ENCODE results near the gene EPB41L5.

DNA sequence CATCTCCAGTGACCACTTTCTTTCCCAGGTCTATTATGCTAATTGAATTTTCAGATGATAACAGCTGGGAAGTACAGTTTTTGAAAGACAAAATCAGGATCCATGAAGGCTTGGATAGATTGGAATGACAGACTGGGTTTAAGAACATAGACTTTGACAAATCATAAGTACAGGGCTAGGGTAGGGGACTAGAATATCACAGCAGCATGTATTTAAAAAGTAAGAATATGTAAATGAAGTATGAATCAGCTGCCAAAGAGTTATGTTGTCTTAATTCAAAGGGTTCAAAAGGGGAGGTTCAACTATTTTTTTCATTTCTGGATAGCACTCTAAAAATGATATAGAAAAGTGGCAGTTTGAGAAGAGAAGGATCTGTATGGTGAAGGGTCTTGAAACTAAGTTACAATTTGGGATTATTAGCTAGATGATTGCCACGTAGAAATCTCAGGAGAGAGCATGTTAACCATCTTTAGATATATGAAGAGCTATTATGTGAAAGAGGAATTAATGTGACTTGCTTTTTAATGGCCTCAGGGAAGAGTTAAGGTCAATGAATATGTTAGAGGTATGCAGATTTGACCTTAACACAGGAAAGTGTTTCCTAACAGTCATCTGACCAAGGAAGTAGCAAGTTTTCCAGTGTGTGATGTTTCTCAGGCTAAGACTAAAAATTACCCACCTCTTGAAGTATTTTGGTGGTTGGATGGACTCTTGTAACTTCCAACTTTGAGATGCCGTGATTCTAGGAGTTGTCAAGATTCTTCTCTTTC is 128.6 kb downstream of the EPB41L5 start:
- no peak for TF ChIP-seq SP1 (IDR thresholded peaks at IDR 0.05)
- no peak for TF ChIP-seq CTBP1 (IDR thresholded peaks at IDR 0.05; ENCODE audit: borderline replicate concordance)
- TF ChIP-seq, protein P1, sequence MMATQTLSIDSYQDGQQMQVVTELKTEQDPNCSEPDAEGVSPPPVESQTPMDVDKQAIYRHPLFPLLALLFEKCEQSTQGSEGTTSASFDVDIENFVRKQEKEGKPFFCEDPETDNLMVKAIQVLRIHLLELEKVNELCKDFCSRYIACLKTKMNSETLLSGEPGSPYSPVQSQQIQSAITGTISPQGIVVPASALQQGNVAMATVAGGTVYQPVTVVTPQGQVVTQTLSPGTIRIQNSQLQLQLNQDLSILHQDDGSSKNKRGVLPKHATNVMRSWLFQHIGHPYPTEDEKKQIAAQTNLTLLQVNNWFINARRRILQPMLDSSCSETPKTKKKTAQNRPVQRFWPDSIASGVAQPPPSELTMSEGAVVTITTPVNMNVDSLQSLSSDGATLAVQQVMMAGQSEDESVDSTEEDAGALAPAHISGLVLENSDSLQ (IDR thresholded peaks at IDR 0.05) = no peak

Data from HEK293T (cell line).